ENCODE measurements around the gene GINS3. TPM values are rescaled to one million over a fixed set of nuclear protein-coding genes. Genes with fewer than 3 reads are reported as not detected.

Gene GINS3
- total RNA-seq, 1 experiment from 2014 or later, result 24.2 TPM

GRCh38 chr16:58450590-58450989 is 58.3 kb downstream of the GINS3 start:
- Histone ChIP-seq H3K4me3 (ENCODE audit: low read length) (no peak overlapping the region), H3K36me3 (ENCODE audit: insufficient read depth, low read length) (peaks cover 11% of the 10 kb centered on the region), H3K79me2 (ENCODE audit: low read length) (no peaks in the 10 kb centered on the region), H3K9ac (ENCODE audit: low read length) (no peak overlapping the region), H2AFZ (ENCODE audit: low read length) (no peak overlapping the region), H4K20me1 (ENCODE audit: insufficient read depth, low read depth, low read length) (peaks cover 7% of the 10 kb centered on the region; the same call in 1 of the 2 replicates), H3K27ac (ENCODE audit: low read length) (no peak overlapping the region), H3K4me2 (ENCODE audit: low read depth, low read length, poor library complexity, severe bottlenecking) (no peak overlapping the region), H3K9me2 (replicated peaks; ENCODE audit: insufficient read depth, low read length) (no peaks in the 10 kb centered on the region), H3K4me1 (ENCODE audit: low read length) (peaks cover 22% of the 10 kb centered on the region), H3K9me3 (ENCODE audit: low read length) (no peaks in the 10 kb centered on the region), H3K27me3 (ENCODE audit: low read length) (no peaks in the 10 kb centered on the region)
- DNase-seq, result no peak

- Histone ChIP-seq H4K20me1 (ENCODE audit: insufficient read depth, low read depth, low read length) (peaks cover 14% of the 10 kb centered on the region; the same call in 1 of the 2 replicates), H3K4me1 (ENCODE audit: low read length) (peaks cover 22% of the 10 kb centered on the region), H3K9me2 (replicated peaks; ENCODE audit: insufficient read depth, low read length) (no peaks in the 10 kb centered on the region), H3K4me2 (ENCODE audit: low read depth, low read length, poor library complexity, severe bottlenecking) (no peak overlapping the region), H3K9ac (ENCODE audit: low read length) (no peak overlapping the region), H2AFZ (ENCODE audit: low read length) (no peak overlapping the region), H3K9me3 (ENCODE audit: low read length) (no peaks in the 10 kb centered on the region), H3K27me3 (ENCODE audit: low read length) (no peaks in the 10 kb centered on the region), H3K79me2 (ENCODE audit: low read length) (no peaks in the 10 kb centered on the region), H3K4me3 (ENCODE audit: low read length) (no peak overlapping the region), H3K36me3 (ENCODE audit: insufficient read depth, low read length) (peaks cover 11% of the 10 kb centered on the region), H3K27ac (ENCODE audit: low read length) (no peak overlapping the region)
- DNase-seq, result no peak
Observed at GRCh38 chr16:58451265-58451689, 59.0 kb downstream of the GINS3 start.

DNA sequence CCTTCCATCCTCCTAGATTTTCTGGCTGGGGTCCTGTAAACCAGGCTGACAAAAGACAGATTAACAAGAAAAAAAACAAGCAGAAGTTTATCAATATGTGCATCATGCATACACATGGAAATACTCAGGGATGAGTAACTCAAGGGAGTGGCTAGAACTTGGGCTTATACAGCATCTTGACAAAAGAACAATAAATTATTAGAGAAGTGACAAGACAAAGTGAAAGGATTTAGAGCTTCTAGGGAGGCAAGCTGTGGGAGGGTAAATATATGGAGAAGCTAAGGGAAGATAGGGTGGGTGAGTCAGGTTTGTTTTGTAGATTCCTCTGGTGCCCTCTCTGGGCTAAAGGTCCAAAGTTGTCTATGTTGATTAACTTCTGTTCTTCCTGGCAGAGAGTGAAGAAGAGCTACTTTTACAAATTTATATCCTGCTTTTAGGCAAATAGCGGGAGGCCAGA is 59.7 kb downstream of the GINS3 start:
- no peak for DNase-seq
- H3K9me2 ChIP-seq (replicated peaks; ENCODE audit: insufficient read depth, low read length), result no peaks in the 10 kb centered on the region
- H3K36me3 ChIP-seq (ENCODE audit: insufficient read depth, low read length), result peaks cover 11% of the 10 kb centered on the region
- no peak overlapping the region for H3K4me3 ChIP-seq (ENCODE audit: low read length)
- H4K20me1 ChIP-seq (ENCODE audit: insufficient read depth, low read depth, low read length), result peaks cover 16% of the 10 kb centered on the region; the same call in 1 of the 2 replicates
- no peak overlapping the region for H3K4me2 ChIP-seq (ENCODE audit: low read depth, low read length, poor library complexity, severe bottlenecking)
- no peaks in the 10 kb centered on the region for H3K27me3 ChIP-seq (ENCODE audit: low read length)
- no peak overlapping the region for H3K9ac ChIP-seq (ENCODE audit: low read length)
- H3K9me3 ChIP-seq (ENCODE audit: low read length), result no peaks in the 10 kb centered on the region
- no peak overlapping the region for H3K27ac ChIP-seq (ENCODE audit: low read length)
- peaks cover 22% of the 10 kb centered on the region for H3K4me1 ChIP-seq (ENCODE audit: low read length)
- H3K79me2 ChIP-seq (ENCODE audit: low read length), result no peaks in the 10 kb centered on the region
- no peak overlapping the region for H2AFZ ChIP-seq (ENCODE audit: low read length)

DNA sequence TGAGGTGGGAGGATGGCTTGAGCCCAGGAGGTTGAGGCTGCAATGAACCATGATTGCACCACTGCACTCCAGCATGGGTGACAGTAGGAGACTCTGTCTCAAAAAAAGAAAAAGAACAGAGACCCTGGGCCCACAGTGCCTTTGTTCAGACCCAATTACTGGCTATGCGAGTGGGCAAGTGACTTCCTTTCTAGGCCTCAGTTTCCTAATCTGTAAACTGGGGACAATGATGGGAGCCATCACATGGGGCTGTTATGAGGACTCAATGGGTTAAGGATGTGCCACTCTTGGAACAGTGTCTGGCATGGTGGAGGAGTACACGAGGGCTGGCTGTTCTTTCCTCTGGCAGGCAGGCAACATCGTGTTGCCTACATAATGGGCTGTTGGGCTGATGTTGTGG is 60.4 kb downstream of the GINS3 start:
- peaks cover 8% of the 10 kb centered on the region for H3K36me3 ChIP-seq (ENCODE audit: insufficient read depth, low read length)
- H3K4me2 ChIP-seq (ENCODE audit: low read depth, low read length, poor library complexity, severe bottlenecking), result no peak overlapping the region
- no peak overlapping the region for H3K27ac ChIP-seq (ENCODE audit: low read length)
- H3K27me3 ChIP-seq (ENCODE audit: low read length), result no peaks in the 10 kb centered on the region
- H3K9me2 ChIP-seq (replicated peaks; ENCODE audit: insufficient read depth, low read length), result no peaks in the 10 kb centered on the region
- H3K4me3 ChIP-seq (ENCODE audit: low read length), result no peak overlapping the region
- no peaks in the 10 kb centered on the region for H3K79me2 ChIP-seq (ENCODE audit: low read length)
- H3K9me3 ChIP-seq (ENCODE audit: low read length), result no peaks in the 10 kb centered on the region
- DNase-seq, result no peak
- H4K20me1 ChIP-seq (ENCODE audit: insufficient read depth, low read depth, low read length), result peaks cover 16% of the 10 kb centered on the region; the same call in 1 of the 2 replicates
- H3K4me1 ChIP-seq (ENCODE audit: low read length), result peaks cover 22% of the 10 kb centered on the region
- no peak overlapping the region for H3K9ac ChIP-seq (ENCODE audit: low read length)
- H2AFZ ChIP-seq (ENCODE audit: low read length), result no peak overlapping the region

DNA sequence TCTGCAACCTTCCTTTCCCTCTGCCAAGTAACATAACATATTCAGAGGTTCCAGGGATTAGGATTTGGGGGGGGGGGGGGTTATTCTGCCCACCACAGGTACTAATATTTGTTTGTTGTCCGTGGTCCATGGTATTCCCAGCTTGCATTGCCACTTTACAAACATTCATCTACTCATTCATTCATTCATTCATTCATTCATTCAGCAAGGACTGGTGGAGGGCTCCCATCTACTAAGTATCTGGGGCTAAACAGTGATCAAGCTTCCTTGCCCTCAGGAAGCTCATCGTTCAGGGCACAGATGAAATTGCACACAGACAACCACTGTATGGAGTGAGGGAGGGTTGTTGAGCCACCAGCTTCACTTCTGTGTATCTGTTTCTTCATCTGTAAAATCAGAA is 61.9 kb downstream of the GINS3 start:
- H3K9me3 ChIP-seq (ENCODE audit: low read length), result no peaks in the 10 kb centered on the region
- no peak overlapping the region for H3K4me2 ChIP-seq (ENCODE audit: low read depth, low read length, poor library complexity, severe bottlenecking)
- H3K79me2 ChIP-seq (ENCODE audit: low read length), result no peaks in the 10 kb centered on the region
- H3K9ac ChIP-seq (ENCODE audit: low read length), result no peak overlapping the region
- no peak overlapping the region for H3K27ac ChIP-seq (ENCODE audit: low read length)
- no peak for DNase-seq
- H3K4me1 ChIP-seq (ENCODE audit: low read length), result peaks cover 22% of the 10 kb centered on the region
- H4K20me1 ChIP-seq (ENCODE audit: insufficient read depth, low read depth, low read length), result peaks cover 16% of the 10 kb centered on the region; the same call in 1 of the 2 replicates
- no peaks in the 10 kb centered on the region for H3K36me3 ChIP-seq (ENCODE audit: insufficient read depth, low read length)
- no peaks in the 10 kb centered on the region for H3K27me3 ChIP-seq (ENCODE audit: low read length)
- no peak overlapping the region for H2AFZ ChIP-seq (ENCODE audit: low read length)
- no peaks in the 10 kb centered on the region for H3K9me2 ChIP-seq (replicated peaks; ENCODE audit: insufficient read depth, low read length)
- no peak overlapping the region for H3K4me3 ChIP-seq (ENCODE audit: low read length)

GRCh38 chr16:58454856-58455255 is 62.6 kb downstream of the GINS3 start:
- no peaks in the 10 kb centered on the region for H3K9me2 ChIP-seq (replicated peaks; ENCODE audit: insufficient read depth, low read length)
- H3K4me2 ChIP-seq (ENCODE audit: low read depth, low read length, poor library complexity, severe bottlenecking), result no peak overlapping the region
- peaks cover 19% of the 10 kb centered on the region for H3K4me1 ChIP-seq (ENCODE audit: low read length)
- peaks cover 12% of the 10 kb centered on the region; the same call in 1 of the 2 replicates for H4K20me1 ChIP-seq (ENCODE audit: insufficient read depth, low read depth, low read length)
- no peaks in the 10 kb centered on the region for H3K36me3 ChIP-seq (ENCODE audit: insufficient read depth, low read length)
- no peak for DNase-seq
- no peak overlapping the region for H3K27ac ChIP-seq (ENCODE audit: low read length)
- H3K27me3 ChIP-seq (ENCODE audit: low read length), result no peaks in the 10 kb centered on the region
- H3K79me2 ChIP-seq (ENCODE audit: low read length), result no peaks in the 10 kb centered on the region
- H3K9ac ChIP-seq (ENCODE audit: low read length), result no peak overlapping the region
- no peak overlapping the region for H2AFZ ChIP-seq (ENCODE audit: low read length)
- no peak overlapping the region for H3K4me3 ChIP-seq (ENCODE audit: low read length)
- no peaks in the 10 kb centered on the region for H3K9me3 ChIP-seq (ENCODE audit: low read length)

Small RNA genes within 50 kb of the gene (small RNA-seq; reads per million reads assigned to genes)
- gene RNU6-1110P, result not detected
- not detected for gene RNU6-269P

Other genes starting within 250 kb of the GINS3 start
- gene CSNK2A2, start 194.4 kb upstream of the GINS3 start, total RNA-seq (2014; rRNA removed; shearing (Covaris generic); ENCODE audit: low replicate concordance), result 45.2 and 56.4 TPM in 2 replicates
- not detected in 2 replicates for gene PRSS54, start 97.4 kb upstream of the GINS3 start, total RNA-seq (2014; rRNA removed; shearing (Covaris generic); ENCODE audit: low replicate concordance)
- gene NDRG4, start 107.7 kb downstream of the GINS3 start, total RNA-seq (2014; rRNA removed; shearing (Covaris generic); ENCODE audit: low replicate concordance), result 11.9 and 37.3 TPM in 2 replicates
- gene SETD6, start 123.0 kb downstream of the GINS3 start, total RNA-seq (2014; rRNA removed; shearing (Covaris generic); ENCODE audit: low replicate concordance), result 2.9 and 5.6 TPM in 2 replicates
- 145 and 299 TPM in 2 replicates for gene CNOT1, start 237.4 kb downstream of the GINS3 start, total RNA-seq (2014; rRNA removed; shearing (Covaris generic); ENCODE audit: low replicate concordance)